Caki2 (cell line): ENCODE measurements around the gene NAALADL2. TPM values are rescaled to one million over a fixed set of nuclear protein-coding genes. Genes with fewer than 3 reads are reported as not detected.
A peak's percentile ranks its signal among the peaks of the same experiment; 100 is the strongest.
"Not testable (repeated sequence)": the region's sequence is repeated elsewhere in the genome, so short reads cannot be mapped to it uniquely, and the experiment has no call there.

ENCODE experiments used
- DNase-seq: peaks from one replicate; pipeline ENCODE4 v3.0.0-alpha.2; 2015; ENCODE audit warnings: low read depth
- in situ Hi-C: cut with HindIII; loops from 2 replicates; pipeline ENCODE4 v1.10.0; 2016; ENCODE audit warnings: low sequenced_read_pairs, low pct_unique_long_range_greater_than_20kb, mixed read lengths
- total RNA-seq: library from RNA; depleted of rRNA; stranded (reverse); fragments of >200 nt; shearing (Covaris generic); gene quantifications from 2 replicates; pipeline ENCODE4 v1.2.3, GENCODE V29; 2014; ENCODE audit warnings: low replicate concordance

NAALADL2 gene
- total RNA-seq, 1 experiment from 2014 or later, result 1.3 TPM

DNA sequence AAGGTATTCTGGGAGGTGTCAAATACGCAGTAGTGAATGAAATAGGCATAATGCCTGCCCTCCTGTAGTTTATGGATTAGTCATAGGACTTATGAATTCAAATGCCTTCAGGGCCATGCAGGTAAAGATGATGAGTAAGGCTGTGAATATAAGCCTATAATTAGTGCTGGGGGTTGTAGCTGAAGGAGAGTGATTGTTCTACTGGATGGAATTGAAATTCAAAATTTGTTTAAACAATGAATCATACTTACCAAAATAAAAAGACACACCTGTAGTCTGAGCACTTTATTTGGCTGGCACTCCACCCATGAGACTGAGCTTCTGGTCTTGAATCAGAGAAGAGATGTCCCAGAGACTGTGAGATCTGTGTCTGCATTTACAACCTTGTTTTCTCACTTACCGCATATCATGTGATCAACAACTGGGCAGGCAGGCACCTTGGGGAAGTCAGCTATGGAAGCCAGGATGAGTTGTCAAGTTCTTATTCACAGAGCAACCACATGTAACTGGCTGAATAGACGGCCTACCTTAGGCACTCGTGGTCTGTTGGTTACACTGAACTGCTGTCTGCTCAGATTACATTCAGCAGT lies 291.8 kb downstream of the NAALADL2 start:
- peak; percentile 72 for DNase-seq
- in situ Hi-C loops, result no loop called here

GRCh38 chr3:175153595-175153994 lies 294.5 kb downstream of the NAALADL2 start:
- in situ Hi-C loops, result no loop called here
- DNase-seq, result no peak

GRCh38 chr3:175155172-175155571 lies 296.0 kb downstream of the NAALADL2 start:
- in situ Hi-C loops, result no loop called here
- no peak for DNase-seq

GRCh38 chr3:175159202-175159601 lies 300.1 kb downstream of the NAALADL2 start:
- in situ Hi-C loops, result no loop called here
- no peak for DNase-seq

GRCh38 chr3:175161291-175161690 lies 302.2 kb downstream of the NAALADL2 start:
- no peak for DNase-seq
- in situ Hi-C loops, result no loop called here

DNA sequence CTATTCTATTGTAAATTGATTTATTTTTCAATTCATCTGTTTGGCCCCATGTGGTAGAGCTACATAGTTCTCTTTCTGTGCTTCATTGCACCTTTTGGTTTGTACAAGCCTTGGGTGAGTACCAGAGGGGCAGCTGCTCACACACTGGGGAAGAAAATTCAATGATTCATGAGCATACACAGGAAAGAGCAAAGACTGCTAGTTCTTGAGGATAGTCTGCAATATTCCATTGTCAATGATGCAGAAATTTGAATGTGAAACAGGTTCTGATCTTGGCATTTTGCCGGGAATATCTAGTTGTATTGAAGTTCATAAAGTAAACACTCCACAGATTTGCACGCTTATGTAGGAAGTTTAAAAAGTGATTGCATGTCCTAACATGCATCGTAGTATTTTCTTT lies 304.6 kb downstream of the NAALADL2 start:
- no peak for DNase-seq
- in situ Hi-C loops, result no loop called here

DNA sequence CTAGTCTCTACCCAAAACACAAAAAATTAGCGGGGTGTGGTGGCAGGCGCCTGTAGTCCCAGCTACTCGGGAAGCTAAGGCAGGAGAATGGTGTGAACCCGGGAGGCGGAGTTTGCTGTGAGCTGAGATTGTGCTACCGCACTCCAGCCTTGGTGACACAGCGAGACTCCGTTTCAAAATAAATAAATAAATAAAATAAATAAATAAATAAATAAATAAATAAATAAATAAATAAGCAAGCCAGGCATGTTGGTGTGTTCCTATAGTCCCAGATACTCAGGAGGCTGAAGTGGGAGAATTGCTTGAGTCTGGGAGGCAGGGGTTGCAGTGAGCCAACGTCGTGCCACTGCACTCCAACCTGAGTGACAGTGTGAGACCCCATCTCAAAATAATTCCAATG lies 314.0 kb downstream of the NAALADL2 start:
- in situ Hi-C loops, DNase-seq: not testable (repeated sequence)

DNA sequence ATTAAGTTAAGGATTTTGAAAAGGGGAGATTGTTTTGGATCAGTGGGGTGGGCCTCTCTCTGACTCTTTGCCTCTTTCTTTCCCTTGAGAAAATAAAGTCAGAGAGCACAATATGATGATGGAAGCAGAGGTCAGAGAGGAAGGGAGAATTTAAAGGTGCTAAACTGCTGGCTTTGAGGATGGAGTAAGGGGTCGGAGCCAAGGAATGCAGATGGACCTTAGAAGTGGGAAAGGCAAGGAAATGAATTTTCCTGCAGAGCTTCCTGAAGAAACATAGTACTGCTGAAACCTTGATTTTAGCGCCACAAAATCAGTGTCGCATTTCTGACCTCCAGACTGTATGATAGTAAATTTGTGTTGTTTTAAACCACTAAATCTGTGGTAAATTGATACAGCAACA lies 317.4 kb downstream of the NAALADL2 start:
- in situ Hi-C loops, result no loop called here
- DNase-seq, result no peak

- peak; percentile 70 for DNase-seq
- in situ Hi-C loops, result no loop called here
Measured at GRCh38 chr3:175179055-175179454, 319.9 kb downstream of the NAALADL2 start.

GRCh38 chr3:175184392-175184791 lies 325.3 kb downstream of the NAALADL2 start:
- in situ Hi-C loops, result no loop called here
- DNase-seq, result no peak

DNA sequence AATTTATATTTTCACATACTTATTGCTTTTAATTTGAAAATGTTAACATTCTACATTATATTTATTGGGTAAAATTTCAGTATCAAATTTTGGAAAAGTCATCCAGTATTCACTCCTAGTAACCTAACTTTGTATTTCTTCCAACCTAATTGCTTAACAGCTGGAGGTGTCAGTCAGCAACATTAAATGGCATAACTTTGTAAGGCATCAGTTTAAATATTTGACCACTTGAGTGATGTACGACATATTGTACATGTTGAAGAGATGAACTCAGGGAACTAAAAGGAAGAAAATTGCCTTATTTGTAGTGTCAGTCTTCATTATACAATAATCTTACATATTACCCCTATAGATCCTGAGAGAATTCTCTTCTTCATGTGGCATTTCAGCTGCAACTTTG lies 326.8 kb downstream of the NAALADL2 start:
- DNase-seq, result no peak
- in situ Hi-C loops, result no loop called here

DNA sequence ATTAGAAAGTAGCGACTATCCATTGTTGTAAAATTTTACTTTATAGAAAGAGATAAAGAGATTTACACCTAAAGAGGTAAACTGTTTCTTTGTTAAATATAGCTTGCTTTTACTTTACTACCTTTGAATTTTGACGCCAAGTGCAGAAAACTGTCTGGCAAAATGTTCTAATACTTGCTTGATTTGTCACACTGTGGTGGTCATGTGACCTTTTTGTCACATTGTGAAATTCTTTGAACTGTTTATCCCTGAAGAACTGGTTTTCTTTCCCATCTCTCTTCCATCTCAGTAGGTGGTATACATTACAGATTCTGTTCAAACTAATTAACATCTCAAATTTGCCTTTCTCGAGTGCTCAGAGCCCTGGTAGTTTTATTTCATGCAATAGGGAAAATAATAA lies 327.4 kb downstream of the NAALADL2 start:
- no peak for DNase-seq
- in situ Hi-C loops, result no loop called here

DNA sequence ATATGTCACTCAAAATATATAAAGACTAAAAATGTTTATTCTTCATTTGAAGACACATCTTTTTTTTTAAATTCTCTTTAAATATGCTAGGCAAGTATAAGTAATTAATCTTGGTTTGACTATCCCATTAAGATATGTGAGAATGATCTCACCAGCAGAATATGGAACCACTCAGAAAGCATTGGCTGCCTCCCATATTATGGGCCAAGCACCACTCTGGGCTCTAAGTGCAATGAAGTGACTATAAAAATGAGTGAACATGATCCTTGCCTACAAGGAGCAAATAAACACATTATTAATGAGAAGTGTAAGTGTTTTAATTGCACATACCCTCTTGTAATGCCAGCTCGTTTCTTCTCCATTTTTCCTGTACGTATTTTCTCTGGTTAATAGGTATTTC lies 328.5 kb downstream of the NAALADL2 start:
- no peak for DNase-seq
- in situ Hi-C loops, result no loop called here

GRCh38 chr3:175192536-175192935 lies 333.4 kb downstream of the NAALADL2 start:
- in situ Hi-C loops, result no loop called here
- DNase-seq, result no peak

GRCh38 chr3:175193815-175194518 lies 334.8 kb downstream of the NAALADL2 start:
- DNase-seq, result no peak
- in situ Hi-C loops, result no loop called here

DNA sequence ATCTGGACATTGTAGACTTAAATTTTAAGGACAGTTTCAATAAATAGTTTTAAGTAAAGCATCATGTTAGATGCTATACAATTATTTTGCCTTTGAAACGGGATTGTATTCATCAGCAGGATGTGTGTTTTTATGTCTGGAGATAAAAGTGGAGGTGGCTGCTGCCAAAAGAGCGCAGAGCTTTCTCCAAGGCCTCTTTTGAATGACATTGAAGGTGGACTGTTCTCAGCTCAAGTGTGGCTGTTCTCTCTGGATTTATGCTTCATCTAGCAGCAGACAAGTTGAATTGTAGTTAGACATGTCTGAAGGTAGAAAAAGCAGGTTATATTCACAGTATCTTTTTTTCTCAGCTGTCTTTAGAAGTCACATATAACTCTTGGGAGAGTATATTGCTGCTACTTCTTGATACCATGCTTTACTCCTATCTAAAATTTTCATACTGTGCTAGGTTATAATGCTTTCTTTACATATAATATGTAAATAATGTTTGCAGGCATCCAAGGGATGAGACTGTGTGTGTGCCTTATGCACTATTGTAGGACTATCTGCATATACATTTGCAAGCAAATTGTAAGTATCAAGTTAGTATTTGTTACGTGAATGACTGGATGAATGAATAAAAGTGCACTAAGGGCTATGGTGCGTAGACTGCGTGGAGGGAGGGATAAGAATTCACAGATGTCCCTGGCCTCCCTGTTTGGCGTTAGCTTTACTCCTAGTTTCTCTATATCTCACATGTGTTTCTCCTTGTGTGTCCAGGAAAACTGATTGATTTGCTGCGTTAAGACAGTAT lies 340.1 kb downstream of the NAALADL2 start:
- in situ Hi-C loops, result no loop called here
- DNase-seq, result no peak

DNA sequence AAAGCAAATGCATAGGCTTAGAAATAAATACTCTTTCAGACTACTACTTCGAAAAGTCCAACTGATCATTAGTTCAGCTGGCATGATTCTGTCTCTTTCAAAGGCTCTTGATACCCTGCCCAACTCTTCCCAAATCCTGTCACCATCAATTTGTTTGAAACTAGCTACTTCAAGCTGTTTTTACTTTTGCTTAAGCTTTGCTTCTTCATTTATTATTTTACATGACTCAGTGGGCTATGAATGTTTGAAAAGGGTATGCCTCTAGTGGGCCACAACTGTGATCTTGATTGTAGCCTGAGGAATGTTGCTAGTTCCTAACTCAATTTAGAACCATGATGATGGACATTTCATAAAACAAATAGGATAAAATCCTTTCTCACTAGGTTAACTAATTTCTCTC lies 340.8 kb downstream of the NAALADL2 start:
- no peak for DNase-seq
- in situ Hi-C loops, result no loop called here

DNA sequence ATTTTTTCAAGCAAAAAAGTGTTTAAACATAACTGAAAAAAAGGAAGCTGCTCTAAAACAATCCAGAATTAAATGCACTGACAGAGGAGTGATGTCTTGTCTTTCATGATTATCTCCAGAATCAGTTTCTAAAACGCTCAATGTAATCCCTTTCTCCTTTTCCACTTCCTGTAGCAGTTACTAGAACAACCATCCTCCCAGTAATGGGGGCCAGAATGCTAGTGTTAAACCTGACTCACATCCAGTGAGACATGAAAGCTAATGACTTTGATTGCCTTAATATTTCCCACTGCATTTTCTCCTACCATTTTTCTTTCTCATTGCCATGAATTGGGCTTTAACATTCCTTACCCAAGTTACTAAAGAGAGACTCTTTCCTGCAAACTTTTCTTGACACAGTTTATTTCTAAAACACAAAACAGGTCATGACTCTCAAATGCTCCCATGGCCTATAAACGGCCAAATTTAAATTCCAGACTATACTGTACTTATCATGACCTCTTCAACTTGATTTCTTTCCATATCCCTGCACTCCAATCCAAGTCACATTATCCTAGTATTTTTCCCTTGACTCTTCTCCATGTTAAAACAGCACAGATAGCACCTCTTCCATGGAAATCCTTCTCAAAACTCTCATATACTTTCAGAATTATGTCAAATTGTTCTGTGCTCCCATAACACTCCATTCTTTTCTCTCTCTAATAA lies 341.4 kb downstream of the NAALADL2 start:
- in situ Hi-C loops, result no loop called here
- DNase-seq, result no peak

GRCh38 chr3:175207361-175207760 lies 348.2 kb downstream of the NAALADL2 start:
- no peak for DNase-seq
- in situ Hi-C loops, result no loop called here
